ENCODE results near the gene DIP2A.
"Not testable (repeated sequence)": the region's sequence is repeated elsewhere in the genome, so short reads cannot be mapped to it uniquely, and the experiment has no call there.

The DIP2A gene

GRCh38 chr21:46448108-46448507, 10.6 kb upstream of the DIP2A start:
- no peak for DNase-seq (ENCODE audit: low read depth in 4 of 4, low spot score in 1 of 4)

- not testable (repeated sequence) for DNase-seq (ENCODE audit: low read depth in 4 of 4, low spot score in 1 of 4)
Observed at GRCh38 chr21:46448855-46449254, 9.8 kb upstream of the DIP2A start.

GRCh38 chr21:46452710-46453109, 6.0 kb upstream of the DIP2A start:
- DNase-seq (ENCODE audit: low read depth in 4 of 4, low spot score in 1 of 4), result no peak

- no peak for DNase-seq (ENCODE audit: low read depth in 4 of 4, low spot score in 1 of 4)
Observed at GRCh38 chr21:46454142-46454541, 4.5 kb upstream of the DIP2A start.

- DNase-seq (ENCODE audit: low read depth in 4 of 4, low spot score in 1 of 4), result no peak
Observed at GRCh38 chr21:46454634-46455390, 3.9 kb upstream of the DIP2A start.

- DNase-seq (ENCODE audit: low read depth in 4 of 4, low spot score in 1 of 4), result no peak
Observed at GRCh38 chr21:46455575-46456385, 2.9 kb upstream of the DIP2A start.

- no peak for DNase-seq (ENCODE audit: low read depth in 4 of 4, low spot score in 1 of 4)
Observed at GRCh38 chr21:46456750-46457149, 1.9 kb upstream of the DIP2A start.

GRCh38 chr21:46457801-46458314, 833 bp upstream of the DIP2A start:
- DNase-seq (ENCODE audit: low read depth in 4 of 4, low spot score in 1 of 4), result no peak

GRCh38 chr21:46459024-46459355, 299 bp downstream of the DIP2A start:
- no peak for DNase-seq (ENCODE audit: low read depth in 4 of 4, low spot score in 1 of 4)

- no peak for DNase-seq (ENCODE audit: low read depth in 4 of 4, low spot score in 1 of 4)
Observed at GRCh38 chr21:46459356-46460112, 843 bp downstream of the DIP2A start.

- DNase-seq (ENCODE audit: low read depth in 4 of 4, low spot score in 1 of 4), result no peak
Observed at GRCh38 chr21:46461909-46462308, 3.2 kb downstream of the DIP2A start.

- not testable (repeated sequence) for DNase-seq (ENCODE audit: low read depth in 4 of 4, low spot score in 1 of 4)
Observed at GRCh38 chr21:46465153-46465552, 6.5 kb downstream of the DIP2A start.

- no peak for DNase-seq (ENCODE audit: low read depth in 4 of 4, low spot score in 1 of 4)
Observed at GRCh38 chr21:46465651-46466050, 7.0 kb downstream of the DIP2A start.

GRCh38 chr21:46468108-46468774, 9.6 kb downstream of the DIP2A start:
- DNase-seq (ENCODE audit: low read depth in 4 of 4, low spot score in 1 of 4), result no peak

GRCh38 chr21:46469275-46469674, 10.6 kb downstream of the DIP2A start:
- DNase-seq (ENCODE audit: low read depth in 4 of 4, low spot score in 1 of 4), result no peak

- no peak for DNase-seq (ENCODE audit: low read depth in 4 of 4, low spot score in 1 of 4)
Observed at GRCh38 chr21:46471514-46471913, 12.8 kb downstream of the DIP2A start.

- no peak for DNase-seq (ENCODE audit: low read depth in 4 of 4, low spot score in 1 of 4)
Observed at GRCh38 chr21:46472246-46472645, 13.6 kb downstream of the DIP2A start.

GRCh38 chr21:46474382-46474781, 15.7 kb downstream of the DIP2A start:
- DNase-seq (ENCODE audit: low read depth in 4 of 4, low spot score in 1 of 4), result no peak

- no peak for DNase-seq (ENCODE audit: low read depth in 4 of 4, low spot score in 1 of 4)
Observed at GRCh38 chr21:46475296-46475695, 16.6 kb downstream of the DIP2A start.

GRCh38 chr21:46477765-46478164, 19.1 kb downstream of the DIP2A start:
- DNase-seq (ENCODE audit: low read depth in 4 of 4, low spot score in 1 of 4), result no peak

- no peak for DNase-seq (ENCODE audit: low read depth in 4 of 4, low spot score in 1 of 4)
Observed at GRCh38 chr21:46478910-46479309, 20.2 kb downstream of the DIP2A start.

Data from stimulated activated CD4-positive, alpha-beta T cell treated with anti-CD3 and anti-CD28 coated beads, Interleukin-1b, Interleukin-23, amount 100 ng/mL, for 24 hours (primary cell).